ENCODE results near the gene TRIM65. TPM values are rescaled to one million over a fixed set of nuclear protein-coding genes. Genes with fewer than 3 reads are reported as not detected.

TRIM65 gene
- total RNA-seq, 1 donor from 2014 or later, result 15.4 TPM

- Histone ChIP-seq H3K36me3 (ENCODE audit: insufficient read depth, low read length) (peaks cover 4% of the 10 kb centered on the region), H3K79me2 (ENCODE audit: insufficient read depth, low read length) (peaks cover 19% of the 10 kb centered on the region), H3K9me3 (ENCODE audit: insufficient read depth, low read depth, low read length) (no peaks in the 10 kb centered on the region), H3K27ac (ENCODE audit: low read depth, low read length) (no peak overlapping the region), H3K4me2 (ENCODE audit: low read length) (no peak overlapping the region), H3K4me1 (ENCODE audit: insufficient read depth, low read length) (peaks cover 12% of the 10 kb centered on the region), H3K4me3 (ENCODE audit: insufficient read depth, low read depth, low read length) (no peak overlapping the region), H3K9ac (ENCODE audit: low read length) (no peak overlapping the region), H4K20me1 (ENCODE audit: insufficient read depth, low read length) (peaks cover 26% of the 10 kb centered on the region), H2AFZ (ENCODE audit: low read depth, low read length) (no peak overlapping the region), H3K27me3 (ENCODE audit: insufficient read depth, low read length) (no peaks in the 10 kb centered on the region)
- Mint-ChIP-seq H3K4me1 (ENCODE audit: low read depth, unreplicated experiment) (peaks cover 11% of the 10 kb centered on the region), H3K4me3 (ENCODE audit: unreplicated experiment) (peak overlapping the region; percentile 69), H3K9me3 (ENCODE audit: unreplicated experiment) (no peaks in the 10 kb centered on the region), H3K27me3 (ENCODE audit: low read depth, unreplicated experiment) (no peaks in the 10 kb centered on the region), H3K36me3 (ENCODE audit: low read depth, unreplicated experiment) (peaks cover 11% of the 10 kb centered on the region), H3K27ac (ENCODE audit: unreplicated experiment) (no peak overlapping the region)
- no peak for DNase-seq (ENCODE audit: low read depth)
- TF ChIP-seq EZH2 (IDR thresholded peaks at IDR 0.05; ENCODE audit: insufficient read depth, low read length) (no peak), CTCF (IDR thresholded peaks at IDR 0.05; ENCODE audit: insufficient read depth, low read depth, low read length) (no peak)
- FAIRE-seq, result no peak
These were observed 3.3 kb downstream of the TRIM65 start for GRCh38 chr17:75893305-75894048.

GRCh38 chr17:75892556-75893224 is 4.1 kb downstream of the TRIM65 start:
- H2AFZ ChIP-seq (ENCODE audit: low read depth, low read length), result no peak overlapping the region
- H4K20me1 ChIP-seq (ENCODE audit: insufficient read depth, low read length), result peaks cover 26% of the 10 kb centered on the region
- H3K27me3 ChIP-seq (ENCODE audit: insufficient read depth, low read length), result no peaks in the 10 kb centered on the region
- no peak for FAIRE-seq
- no peak overlapping the region for H3K4me3 Mint-ChIP-seq (ENCODE audit: unreplicated experiment)
- no peak overlapping the region for H3K9ac ChIP-seq (ENCODE audit: low read length)
- H3K27ac ChIP-seq (ENCODE audit: low read depth, low read length), result no peak overlapping the region
- H3K27me3 Mint-ChIP-seq (ENCODE audit: low read depth, unreplicated experiment), result no peaks in the 10 kb centered on the region
- H3K79me2 ChIP-seq (ENCODE audit: insufficient read depth, low read length), result peaks cover 19% of the 10 kb centered on the region
- no peak for DNase-seq (ENCODE audit: low read depth)
- H3K4me3 ChIP-seq (ENCODE audit: insufficient read depth, low read depth, low read length), result no peak overlapping the region
- H3K36me3 Mint-ChIP-seq (ENCODE audit: low read depth, unreplicated experiment), result peaks cover 11% of the 10 kb centered on the region
- H3K9me3 ChIP-seq (ENCODE audit: insufficient read depth, low read depth, low read length), result no peaks in the 10 kb centered on the region
- H3K9me3 Mint-ChIP-seq (ENCODE audit: unreplicated experiment), result no peaks in the 10 kb centered on the region
- TF ChIP-seq CTCF (IDR thresholded peaks at IDR 0.05; ENCODE audit: insufficient read depth, low read depth, low read length), result no peak
- no peak for TF ChIP-seq EZH2 (IDR thresholded peaks at IDR 0.05; ENCODE audit: insufficient read depth, low read length)
- H3K4me1 Mint-ChIP-seq (ENCODE audit: low read depth, unreplicated experiment), result peaks cover 11% of the 10 kb centered on the region
- no peak overlapping the region for H3K27ac Mint-ChIP-seq (ENCODE audit: unreplicated experiment)
- no peak overlapping the region for H3K4me2 ChIP-seq (ENCODE audit: low read length)
- H3K36me3 ChIP-seq (ENCODE audit: insufficient read depth, low read length), result peaks cover 4% of the 10 kb centered on the region
- peaks cover 12% of the 10 kb centered on the region for H3K4me1 ChIP-seq (ENCODE audit: insufficient read depth, low read length)

Measured in astrocyte (in vitro differentiated cells and primary cell).